ENCODE results near the gene PTPRN2. TPM values are rescaled to one million over a fixed set of nuclear protein-coding genes. Genes with fewer than 3 reads are reported as not detected.

Gene PTPRN2
- total RNA-seq, 1 donor from 2014 or later = 2.4 TPM

DNA sequence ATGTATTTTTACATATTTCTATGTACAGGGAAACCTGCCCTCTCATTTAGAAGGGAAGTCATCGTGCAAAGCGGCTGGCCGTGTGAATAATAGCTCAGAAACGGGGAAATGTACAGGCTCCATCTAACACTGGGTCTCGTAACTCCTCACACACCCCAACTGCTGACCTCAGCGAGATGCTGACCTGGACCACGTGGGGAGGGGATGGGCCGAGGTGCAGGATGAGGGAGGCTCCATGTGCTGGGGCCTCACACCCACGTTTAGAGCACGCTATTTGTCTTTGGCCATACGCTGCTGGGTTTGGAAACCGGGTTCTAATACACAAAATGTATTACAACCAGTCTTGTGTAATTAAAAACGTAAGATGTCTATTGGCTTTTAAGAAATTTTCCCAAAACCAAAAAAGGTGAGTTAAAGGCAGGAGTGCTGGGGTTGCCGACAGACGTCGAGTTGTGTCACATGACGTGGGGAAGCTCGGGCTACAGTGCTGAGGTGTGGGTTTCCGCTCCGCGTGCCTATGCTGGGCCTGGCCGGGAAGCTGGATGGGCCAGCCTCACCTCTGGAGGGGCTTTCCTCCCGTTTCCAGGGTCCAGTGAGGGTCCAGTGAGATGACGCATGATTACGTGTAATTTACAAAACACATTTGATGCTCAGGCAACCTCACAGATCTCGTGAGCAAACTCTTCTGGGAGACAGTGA is 1035.2 kb downstream of the PTPRN2 start:
- DNase-seq (ENCODE audit: low read depth in 2 of 2) = no peak

DNA sequence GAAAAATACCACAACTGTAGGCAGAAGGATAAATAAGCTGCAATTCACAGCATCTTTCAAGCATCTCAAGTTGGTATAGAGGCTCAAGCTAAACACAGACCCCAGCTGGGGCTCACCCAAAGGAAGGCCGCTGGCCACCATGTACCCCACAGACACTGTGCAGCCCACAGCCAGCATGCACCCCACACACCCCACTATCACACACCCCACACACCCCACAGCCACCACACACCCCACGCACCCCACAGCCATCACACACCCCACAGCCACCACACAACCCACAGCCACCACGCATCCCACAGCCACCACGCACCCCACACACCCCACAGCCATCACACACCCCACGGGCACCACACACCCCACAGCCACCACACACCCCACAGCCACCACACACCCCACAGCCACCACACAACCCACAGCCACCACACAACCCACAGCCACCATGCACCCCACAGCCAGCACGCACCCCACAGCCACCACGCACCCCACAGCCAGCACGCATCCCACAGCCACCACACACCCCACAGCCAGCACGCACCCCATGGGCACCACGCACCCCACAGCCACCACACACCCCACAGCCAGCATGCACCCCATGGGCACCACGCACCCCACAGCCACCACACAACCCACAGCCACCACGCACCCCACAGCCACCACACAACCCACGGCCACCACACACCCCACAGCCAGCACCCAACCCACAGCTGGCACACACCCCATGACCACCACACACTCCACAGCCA is 1036.1 kb downstream of the PTPRN2 start:
- DNase-seq (ENCODE audit: low read depth in 2 of 2) = no peak

DNA sequence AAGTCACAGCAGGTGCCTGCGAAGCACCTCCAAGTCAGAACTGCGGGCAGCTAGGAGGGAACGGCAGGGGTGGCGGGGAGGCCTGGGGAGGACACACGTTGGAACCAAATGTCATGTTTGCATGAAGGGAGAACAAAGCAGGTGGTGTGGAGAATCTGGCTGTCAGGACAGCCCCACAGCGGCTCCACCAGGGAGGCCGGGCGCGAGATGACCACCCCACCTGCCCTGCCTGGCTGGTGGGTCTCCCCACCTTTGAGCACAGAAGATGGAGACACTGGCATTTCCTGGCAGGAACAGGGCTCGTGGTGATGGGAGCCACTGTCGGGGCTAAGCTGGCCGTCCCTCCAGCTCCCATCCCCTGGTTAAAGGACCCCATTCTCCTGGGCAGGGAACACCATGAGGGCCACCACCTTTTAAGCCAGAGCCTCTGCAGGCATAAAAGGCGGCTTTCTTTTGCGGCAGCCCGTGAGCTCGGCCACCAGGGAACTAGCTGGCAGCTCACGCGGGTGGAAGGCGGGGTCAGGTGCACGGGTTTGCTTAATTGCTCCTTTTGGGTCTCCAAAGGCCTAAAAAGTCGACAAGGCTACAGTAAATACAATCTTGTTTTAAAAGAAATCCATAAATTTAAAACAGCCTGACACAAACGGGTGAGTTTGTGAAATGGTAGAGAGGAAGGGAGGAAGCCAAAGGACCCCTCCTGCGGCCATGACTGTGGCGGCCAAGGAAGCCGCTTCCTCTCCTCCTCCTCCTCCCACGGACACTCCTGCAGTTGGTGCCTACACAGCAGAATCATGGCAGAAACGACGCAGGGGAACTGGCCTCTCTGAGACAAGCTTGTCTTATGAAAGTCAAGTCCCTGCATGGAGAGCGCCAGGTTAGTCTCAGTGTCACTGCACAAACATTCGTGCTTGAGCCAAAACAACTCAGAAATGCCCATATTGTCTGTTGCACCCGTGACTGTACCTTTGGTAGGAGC is 1037.0 kb downstream of the PTPRN2 start:
- DNase-seq (ENCODE audit: low read depth in 2 of 2) = no peak

DNA sequence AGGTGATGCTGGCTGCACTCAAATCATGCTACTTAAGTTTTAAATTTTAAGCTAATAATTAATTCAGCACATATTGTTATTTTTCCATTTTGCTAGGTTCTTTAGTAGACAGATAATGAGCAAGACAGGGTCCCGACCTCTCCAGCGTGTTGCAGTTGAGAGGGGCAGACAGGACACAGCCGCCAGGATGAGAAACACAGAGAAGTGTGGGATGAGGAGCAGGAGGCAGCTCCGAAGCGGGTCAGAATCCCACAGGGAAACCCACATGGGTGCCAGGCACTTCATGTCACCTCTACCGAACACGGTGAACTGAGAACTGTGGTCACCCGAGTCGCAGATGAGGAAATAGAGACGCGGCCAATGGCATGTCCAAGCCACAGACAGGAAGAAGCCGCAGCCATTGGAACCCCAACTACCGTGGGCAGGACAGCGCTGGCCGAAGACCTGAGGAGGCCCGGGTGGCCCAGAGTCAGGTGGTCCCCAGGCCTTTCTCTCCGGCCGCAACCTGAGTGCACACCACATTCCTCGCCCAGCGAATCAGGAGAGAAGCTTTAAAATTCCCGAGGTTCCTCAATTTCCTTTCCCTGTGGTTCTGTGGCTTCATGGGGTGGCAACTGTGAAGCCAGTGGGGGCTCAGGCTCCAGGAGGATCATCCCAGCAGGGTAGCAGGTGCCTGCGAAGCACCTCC is 1037.9 kb downstream of the PTPRN2 start:
- no peak for DNase-seq (ENCODE audit: low read depth in 2 of 2)

DNA sequence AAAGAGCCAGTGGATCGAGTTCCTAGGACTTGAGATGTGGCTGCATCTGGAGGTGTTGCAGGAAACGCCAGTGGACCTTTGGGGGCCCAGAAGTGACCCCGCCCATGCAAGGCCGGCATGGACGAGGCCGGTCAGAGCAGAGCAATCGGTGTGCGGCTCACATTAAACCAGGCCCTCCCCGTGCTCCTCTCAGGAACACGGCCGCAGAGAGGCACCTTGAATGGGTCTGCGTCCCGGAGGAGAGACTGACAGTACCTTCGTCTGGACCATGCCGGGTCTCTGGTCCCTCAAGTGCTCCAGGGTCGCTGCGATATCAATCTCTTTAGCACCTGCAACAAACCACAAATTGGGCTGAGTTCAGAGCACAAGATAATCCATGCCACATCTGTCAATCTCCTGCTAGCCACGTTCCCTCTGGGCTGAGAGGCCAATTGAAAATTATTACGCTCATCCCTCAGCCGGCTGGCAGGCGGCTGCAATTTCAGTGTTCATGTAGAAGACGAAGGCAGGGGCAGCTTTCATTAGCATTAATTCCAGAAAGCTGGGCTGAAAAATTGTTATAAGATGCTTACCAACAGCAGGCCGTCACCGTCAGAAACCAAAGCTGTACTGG is 1038.8 kb downstream of the PTPRN2 start:
- no peak for DNase-seq (ENCODE audit: low read depth in 2 of 2)

DNA sequence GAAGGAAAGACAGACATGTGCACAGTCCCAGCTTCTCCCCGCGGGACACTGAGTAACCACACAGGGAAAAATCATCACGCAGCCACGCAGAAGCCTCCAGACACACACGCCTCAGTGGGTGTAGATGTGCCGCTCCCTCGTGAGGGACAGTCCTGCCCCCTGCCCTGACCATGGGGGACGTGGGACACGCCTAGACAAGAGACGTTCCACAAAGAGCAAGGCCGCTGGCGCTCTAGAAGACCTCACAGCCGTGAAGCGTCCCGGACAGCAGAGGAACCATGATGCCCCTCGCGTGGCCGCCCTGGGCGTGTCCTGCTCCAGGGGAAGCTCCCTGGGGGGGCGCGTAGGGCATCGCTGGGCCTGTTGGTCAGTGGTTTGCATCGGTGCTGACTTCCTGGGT is 1040.0 kb downstream of the PTPRN2 start:
- DNase-seq (ENCODE audit: low read depth in 2 of 2) = no peak

DNA sequence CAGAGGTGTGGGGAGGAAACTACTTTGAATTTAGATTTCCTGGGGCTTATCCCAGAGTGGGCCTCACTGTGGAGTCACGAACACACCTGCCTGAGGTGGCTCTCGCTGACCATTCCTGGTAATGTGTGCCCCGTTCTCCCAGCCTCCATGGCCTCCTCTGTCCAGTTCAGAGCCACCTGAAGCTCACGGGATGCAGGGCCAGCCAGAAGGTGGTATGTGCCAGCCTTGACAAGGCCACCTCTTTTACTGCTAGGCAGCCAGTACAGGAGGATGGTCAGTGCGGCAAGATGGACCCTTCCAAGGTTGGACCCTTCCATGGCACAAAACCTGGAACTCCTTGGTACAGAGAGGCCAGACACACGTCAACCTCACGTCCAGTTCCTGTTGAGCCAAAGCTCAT is 1040.5 kb downstream of the PTPRN2 start:
- no peak for DNase-seq (ENCODE audit: low read depth in 2 of 2)

DNA sequence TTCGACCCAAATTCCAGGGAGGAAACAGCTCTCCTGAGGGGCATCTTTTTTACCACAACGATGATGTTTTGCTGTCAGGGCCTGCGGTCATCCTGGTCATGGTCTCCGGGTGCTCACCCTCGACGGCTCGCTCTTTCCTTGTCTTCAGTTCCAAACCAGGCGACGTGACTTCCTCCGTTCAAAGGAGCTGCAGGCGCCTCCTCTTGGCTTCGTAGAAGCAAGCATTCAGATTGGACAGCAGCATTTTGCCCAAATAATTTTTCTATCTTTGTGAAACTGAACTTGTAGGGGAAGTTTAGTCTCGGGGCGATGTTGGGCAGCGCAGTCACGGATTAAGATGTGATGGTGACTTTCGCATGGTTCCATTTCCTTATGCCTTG is 1042.0 kb downstream of the PTPRN2 start:
- no peak for DNase-seq (ENCODE audit: low read depth in 2 of 2)

DNA sequence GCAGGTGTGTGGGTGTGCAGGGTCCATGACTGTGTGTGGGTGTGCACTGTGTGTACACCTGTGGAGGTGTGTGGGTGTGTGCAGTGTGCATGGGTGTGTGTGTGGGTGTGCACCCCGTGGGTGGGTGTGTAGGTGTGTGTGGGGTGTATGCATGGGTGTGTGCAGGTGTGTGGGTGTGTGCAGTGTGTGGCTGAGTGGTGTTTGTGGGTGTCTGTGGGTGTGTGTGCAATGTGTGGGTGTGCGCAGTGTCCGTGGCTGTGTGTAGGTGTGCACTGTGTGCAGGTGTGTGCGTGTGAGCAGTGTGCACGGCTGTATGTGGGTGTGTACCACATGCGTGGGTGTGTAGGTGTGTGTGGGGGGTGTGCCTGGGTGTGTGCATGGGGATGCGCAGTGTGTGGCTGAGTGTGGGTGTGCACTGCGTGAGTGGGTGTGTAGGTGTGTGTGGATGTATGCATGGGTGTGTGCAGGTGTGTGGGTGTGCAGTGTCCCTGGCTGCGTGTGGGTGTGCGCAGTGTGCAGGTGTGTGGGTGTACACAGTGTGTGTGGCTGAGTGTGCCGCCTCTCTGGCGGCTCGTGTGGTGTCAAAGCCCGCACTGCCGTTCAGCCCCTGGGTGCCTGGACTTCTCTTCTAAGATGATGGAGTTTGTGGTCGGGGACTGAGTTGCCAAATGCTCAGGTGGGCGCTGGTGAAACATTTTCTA is 1042.5 kb downstream of the PTPRN2 start:
- no peak for DNase-seq (ENCODE audit: low read depth in 2 of 2)

DNA sequence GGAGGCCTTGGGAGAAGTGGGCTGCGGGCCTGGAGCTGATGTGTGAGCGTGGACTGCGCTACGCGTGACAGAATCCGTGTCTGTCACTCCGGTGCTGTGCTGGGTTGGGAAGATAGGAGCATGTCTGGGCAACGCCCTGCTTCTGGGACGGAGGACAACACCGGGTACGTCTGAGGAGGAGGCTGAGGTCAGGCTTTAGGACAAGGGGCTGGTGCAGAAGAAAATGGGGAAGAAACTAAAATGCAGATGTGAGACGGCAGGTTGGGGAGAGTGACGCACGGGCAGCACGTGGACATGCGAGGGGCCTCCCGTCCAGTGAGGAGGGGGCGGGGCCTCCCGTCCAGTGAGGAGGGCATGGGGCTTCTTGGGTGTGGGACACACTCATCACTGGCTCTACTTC is 1043.4 kb downstream of the PTPRN2 start:
- no peak for DNase-seq (ENCODE audit: low read depth in 2 of 2)

DNA sequence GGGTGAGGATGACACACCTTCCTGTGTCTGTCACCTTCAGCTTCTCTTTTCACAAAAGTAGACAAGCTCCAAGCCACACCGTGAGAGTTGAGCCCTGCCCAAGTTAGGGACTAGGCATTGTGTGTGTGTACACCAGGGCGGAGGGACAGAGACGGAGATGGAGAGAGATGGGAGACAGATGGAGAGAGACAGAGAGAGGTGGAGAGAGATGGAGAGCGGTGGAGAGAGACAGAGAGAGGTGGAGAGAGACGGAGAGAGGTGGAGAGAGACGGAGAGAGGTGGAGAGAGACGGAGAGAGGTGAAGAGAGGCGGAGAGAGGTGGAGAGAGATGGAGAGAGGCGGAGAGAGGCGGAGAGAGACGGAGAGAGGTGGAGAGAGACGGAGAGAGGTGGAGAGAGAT is 1043.8 kb downstream of the PTPRN2 start:
- no peak for DNase-seq (ENCODE audit: low read depth in 2 of 2)

DNA sequence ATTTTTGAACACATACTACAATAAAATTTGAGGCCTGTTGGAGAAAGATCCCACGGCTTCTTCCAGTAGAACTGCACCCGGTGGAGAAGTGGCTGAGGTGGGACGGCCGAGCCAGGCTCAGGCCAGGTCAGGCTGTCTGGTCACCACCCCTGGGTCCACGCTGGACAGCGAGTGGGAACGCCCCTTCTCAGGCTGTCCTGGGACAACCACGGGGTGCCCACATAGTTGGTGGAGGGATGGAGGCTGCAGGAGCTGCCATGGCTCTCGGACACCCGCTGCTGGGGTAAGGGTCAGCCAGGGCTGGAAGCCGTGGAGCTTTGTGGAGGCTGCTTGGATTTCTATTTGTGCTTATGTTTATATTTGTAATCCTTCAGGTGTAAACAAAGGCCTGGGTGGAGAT is 1044.3 kb downstream of the PTPRN2 start:
- no peak for DNase-seq (ENCODE audit: low read depth in 2 of 2)

DNA sequence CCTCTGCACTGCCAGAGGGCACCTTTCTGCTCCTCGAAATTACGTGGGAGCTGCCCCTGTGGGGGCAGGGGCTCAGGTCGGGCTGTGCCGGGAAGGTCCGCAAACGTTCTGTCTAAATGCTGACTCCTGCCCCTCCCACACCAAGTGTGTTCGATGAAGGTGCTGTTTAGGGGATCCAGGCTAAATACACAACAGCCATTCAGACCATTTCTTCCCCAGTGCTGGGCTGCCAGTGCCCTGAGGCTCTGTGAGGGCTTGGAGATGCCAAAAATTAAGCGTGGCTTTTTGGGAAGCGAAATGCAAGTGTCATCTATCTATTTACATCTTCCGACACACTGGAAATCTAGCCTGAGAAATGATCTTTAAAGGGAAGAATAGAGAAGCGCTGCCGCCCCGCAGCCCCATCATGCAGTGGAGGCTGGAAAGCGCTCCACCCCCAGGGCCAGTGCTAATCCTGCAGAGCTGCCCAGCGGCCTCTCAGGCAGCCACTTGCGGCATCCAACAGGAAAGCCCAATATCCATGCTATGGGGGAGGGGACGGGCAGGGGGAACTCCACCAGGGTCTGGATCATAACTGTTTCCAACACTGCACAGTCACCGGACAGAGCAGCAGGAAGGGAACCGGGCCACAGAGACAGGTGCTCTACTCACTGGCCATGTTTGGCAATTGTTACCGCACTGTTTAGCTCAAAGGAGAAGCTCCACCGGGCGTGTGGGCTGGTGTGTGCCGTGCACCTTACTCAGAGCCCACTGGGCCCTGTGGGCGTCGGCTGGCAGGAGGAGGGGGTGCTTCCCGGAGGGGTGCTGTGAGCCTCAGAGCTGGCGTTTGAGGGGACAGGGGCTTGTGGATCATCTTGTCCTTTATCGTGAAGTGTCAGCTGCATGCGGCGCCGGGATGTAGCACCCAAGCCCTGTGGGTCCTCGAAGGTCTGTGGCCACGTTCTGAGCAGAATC is 1045.3 kb downstream of the PTPRN2 start:
- no peak for DNase-seq (ENCODE audit: low read depth in 2 of 2)

DNA sequence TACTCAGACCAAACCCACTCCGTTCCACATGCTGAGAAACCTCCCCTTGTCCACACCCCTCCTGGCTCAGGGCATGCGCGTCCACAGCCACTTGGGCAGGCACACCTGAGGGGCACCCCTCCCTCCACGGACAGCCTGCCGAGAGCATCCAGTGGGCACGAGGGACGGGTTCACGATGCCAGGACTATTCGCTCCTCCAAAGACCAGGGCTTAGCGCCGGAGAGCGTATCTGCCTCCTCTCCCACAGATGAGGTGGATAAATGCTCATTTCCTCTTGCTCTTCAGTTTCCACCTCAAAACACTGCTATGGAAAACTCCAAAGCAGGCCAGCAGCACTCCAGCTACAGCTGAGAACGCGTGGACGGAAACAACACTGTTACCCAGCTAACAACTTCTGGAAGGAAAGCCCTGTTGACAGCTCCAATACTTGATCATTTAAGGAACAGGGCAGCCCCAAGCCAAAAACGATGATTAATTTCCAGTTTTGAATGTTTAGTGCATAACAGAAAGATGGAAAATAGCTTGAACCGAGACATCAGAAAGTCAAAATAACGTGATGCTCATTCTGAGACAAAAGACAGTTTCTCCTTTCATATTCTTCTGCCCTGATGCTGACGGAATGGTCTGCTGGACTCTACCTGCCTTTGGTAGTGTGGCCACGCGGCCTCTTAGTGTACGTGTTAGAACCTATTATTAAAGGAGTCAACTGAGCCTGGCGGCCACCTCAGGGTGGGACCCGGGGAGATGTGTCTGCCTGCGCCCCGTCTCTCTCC is 1046.1 kb downstream of the PTPRN2 start:
- DNase-seq (ENCODE audit: low read depth in 2 of 2) = no peak

DNA sequence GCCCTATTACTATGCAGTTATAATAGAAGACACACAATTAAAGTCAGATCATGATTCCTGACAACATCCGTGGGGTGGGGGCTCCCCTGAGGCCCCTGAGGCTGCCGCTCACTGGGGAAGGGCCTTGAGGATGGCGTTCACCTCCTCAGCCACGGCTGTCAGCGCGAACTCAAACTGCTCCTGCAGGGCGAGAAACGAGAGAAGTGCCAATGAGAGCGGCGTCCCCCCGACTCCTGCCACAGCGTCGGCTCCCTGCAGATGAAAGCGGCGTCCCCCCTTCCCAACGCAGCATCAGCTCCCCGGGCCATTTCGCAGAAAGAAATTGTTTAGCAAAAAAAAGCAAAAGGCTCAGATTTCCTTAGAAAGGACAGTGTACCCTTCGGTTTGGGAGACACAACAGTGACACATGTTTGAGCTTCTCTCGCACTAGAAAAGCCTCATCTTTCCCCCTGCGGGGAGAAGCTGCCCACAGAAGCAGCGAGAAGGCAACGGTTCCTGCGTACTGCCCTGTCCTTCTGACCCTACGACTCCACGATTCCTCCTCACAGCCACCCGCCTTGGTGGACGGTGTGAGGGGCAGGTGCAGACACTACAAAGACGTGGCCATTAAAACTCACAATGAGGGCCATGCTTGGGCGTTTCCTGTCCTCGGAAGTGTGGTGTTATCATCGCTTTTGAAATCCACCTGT is 1046.9 kb downstream of the PTPRN2 start:
- no peak for DNase-seq (ENCODE audit: low read depth in 2 of 2)

DNA sequence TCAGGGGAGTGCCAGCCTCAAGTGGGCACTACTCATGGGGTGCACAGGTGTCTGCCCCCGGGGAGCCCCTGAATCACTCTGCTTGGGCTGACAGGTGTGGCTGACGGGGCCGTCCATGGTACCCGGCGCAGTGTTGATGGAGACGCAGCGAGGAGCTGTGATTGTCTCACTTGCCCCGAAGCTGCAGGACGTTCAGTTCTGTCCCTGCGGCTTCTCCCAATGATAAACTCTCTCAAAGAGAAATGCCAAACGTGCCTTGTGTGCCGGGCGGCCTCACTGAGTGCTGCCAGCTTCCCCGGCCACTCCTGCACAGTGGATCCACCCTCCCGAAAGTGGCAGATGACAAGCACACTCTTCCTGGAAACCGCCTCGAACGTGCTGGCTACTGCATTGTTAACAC is 1047.6 kb downstream of the PTPRN2 start:
- no peak for DNase-seq (ENCODE audit: low read depth in 2 of 2)

DNA sequence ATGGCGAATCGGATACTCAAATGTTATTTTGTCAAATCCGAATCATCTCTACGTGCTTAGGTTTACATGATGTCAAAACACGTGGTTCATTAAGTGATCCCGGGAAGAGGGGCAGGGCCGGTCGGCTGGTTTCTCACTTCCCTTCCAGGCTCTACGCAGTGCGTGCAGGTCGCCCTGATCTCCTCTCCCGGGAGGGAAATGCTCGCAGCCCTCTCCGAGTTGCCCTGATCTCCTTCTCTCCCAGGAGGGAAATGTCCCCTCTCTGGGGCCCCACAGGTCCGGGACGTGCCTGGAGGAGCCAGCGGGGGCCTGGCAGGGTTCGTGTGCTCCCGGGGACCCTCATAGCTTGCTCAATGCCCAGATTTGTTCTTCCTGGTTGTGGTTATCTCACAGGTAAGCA is 1048.1 kb downstream of the PTPRN2 start:
- no peak for DNase-seq (ENCODE audit: low read depth in 2 of 2)

DNA sequence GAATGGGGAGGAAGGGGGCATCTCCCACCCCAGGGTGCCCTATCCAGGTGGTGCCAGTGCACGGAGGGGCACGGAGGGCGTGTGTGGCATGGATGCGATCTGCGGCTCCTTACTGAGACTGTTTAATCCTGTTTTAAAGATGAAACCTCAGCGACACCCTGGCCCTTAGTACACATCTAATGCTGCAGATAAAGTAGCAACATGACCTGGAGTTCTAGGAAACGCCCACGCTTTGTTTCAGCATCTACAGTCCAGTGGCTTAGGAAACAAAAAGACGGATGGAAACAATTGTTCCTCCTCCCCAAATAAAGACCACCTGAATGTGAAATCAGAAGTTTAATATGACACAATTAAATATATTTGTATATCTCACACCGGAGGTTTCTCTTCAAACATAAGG is 1048.9 kb downstream of the PTPRN2 start:
- no peak for DNase-seq (ENCODE audit: low read depth in 2 of 2)
